ENCODE measurements around the gene THRAP3.
"Not testable (repeated sequence)": the region's sequence is repeated elsewhere in the genome, so short reads cannot be mapped to it uniquely, and the experiment has no call there.

Gene THRAP3, protein sequence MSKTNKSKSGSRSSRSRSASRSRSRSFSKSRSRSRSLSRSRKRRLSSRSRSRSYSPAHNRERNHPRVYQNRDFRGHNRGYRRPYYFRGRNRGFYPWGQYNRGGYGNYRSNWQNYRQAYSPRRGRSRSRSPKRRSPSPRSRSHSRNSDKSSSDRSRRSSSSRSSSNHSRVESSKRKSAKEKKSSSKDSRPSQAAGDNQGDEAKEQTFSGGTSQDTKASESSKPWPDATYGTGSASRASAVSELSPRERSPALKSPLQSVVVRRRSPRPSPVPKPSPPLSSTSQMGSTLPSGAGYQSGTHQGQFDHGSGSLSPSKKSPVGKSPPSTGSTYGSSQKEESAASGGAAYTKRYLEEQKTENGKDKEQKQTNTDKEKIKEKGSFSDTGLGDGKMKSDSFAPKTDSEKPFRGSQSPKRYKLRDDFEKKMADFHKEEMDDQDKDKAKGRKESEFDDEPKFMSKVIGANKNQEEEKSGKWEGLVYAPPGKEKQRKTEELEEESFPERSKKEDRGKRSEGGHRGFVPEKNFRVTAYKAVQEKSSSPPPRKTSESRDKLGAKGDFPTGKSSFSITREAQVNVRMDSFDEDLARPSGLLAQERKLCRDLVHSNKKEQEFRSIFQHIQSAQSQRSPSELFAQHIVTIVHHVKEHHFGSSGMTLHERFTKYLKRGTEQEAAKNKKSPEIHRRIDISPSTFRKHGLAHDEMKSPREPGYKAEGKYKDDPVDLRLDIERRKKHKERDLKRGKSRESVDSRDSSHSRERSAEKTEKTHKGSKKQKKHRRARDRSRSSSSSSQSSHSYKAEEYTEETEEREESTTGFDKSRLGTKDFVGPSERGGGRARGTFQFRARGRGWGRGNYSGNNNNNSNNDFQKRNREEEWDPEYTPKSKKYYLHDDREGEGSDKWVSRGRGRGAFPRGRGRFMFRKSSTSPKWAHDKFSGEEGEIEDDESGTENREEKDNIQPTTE

GRCh38 chr1:36223996-36224536, at the start of gene THRAP3:
Gene THRAP3, plus strand, starts transcription at chr1:36224443. Its CDS starts 58,121 bp downstream, at chr1:36282564.
- peak; percentile 100 for DNase-seq

DNA sequence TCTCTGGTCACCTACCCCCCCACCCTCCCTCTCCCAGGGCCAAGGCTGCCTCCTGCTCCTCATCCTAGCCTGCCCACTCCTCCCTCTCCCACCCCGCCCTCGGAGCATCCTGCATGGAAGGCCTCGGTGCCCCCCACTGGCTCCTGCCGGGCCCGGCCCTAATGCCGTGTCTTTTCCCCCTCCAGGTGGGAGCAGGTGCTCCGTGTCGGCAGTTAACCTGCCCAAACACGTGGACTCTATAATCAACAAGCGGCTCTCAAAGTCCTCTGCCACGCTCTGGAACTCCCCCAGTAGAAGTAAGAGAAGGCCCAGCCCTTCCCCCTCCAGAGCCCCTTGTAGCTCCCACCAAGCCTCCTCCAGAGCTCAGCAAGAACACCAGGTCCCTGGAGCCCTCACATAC, 49.5 kb upstream of the THRAP3 start:
- no peak for DNase-seq

GRCh38 chr1:36175137-36176095, 48.8 kb upstream of the THRAP3 start:
- peak; percentile 54 for DNase-seq

- DNase-seq: no peak
Observed at GRCh38 chr1:36176106-36176949, 47.9 kb upstream of the THRAP3 start.

DNA sequence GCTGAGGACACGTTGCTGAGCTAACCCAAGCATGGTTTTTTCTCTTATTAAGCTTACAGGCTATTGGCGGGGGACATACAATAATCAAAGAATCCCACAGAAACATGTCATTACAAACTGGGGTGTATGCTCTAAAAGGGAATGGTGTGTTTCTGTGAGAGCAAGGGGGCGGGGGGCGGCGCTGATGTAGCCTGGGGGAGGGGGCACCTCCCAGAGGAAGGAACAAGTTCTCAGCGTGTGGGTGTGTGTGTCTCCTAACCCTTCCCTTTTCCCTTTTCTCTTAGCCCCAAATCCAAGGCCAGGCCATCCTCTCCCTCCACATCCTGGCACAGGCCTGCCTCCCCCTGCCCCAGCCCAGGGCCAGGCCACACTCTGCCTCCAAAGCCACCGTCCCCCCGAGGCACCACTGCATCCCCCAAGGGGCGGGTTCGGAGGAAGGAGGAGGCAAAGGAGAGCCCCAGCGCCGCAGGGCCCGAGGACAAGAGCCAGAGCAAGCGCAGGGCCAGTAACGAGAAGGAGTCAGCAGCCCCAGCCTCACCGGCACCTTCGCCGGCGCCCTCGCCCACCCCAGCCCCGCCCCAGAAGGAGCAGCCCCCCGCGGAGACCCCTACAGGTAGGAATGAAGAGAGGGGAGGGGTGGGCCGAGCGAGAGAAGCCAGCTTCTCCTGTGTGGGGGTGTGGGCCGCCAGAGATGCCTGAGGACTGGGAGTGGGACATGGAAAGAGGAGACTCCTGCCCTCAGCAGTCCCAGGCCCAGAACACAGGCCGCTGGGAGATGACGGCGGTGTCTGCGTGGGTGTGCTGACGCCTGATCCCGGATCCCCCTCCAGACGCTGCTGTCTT, 46.4 kb upstream of the THRAP3 start:
- no peak for DNase-seq

DNA sequence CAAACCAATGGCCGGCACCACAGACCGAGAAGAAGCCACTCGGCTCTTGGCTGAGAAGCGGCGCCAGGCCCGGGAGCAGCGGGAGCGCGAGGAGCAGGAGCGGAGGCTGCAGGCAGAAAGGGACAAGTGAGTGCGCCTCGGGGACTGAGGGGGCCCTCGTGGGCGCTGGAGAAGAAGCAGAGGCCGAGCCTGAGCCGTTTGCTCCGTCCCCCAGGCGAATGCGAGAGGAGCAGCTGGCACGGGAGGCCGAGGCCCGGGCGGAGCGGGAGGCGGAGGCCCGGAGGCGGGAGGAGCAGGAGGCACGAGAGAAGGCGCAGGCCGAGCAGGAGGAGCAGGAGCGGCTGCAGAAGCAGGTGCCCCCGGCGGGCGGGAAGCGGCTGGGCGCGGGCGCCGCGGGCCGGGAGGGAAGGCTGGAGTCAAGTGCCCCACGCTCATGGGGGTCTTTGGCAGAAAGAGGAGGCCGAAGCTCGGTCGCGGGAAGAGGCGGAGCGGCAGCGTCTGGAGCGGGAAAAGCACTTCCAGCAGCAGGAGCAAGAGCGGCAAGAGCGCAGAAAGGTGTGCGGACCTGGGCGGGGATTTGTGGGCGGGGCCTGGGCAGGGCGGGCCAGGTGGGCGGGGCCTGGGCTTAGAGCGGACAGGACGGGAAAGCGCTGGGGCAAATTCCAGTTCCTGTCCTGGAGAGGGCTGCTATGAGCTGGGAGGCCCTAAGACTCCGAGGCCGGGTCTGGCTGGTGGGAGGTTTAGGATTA, 45.6 kb upstream of the THRAP3 start:
- DNase-seq: no peak

DNA sequence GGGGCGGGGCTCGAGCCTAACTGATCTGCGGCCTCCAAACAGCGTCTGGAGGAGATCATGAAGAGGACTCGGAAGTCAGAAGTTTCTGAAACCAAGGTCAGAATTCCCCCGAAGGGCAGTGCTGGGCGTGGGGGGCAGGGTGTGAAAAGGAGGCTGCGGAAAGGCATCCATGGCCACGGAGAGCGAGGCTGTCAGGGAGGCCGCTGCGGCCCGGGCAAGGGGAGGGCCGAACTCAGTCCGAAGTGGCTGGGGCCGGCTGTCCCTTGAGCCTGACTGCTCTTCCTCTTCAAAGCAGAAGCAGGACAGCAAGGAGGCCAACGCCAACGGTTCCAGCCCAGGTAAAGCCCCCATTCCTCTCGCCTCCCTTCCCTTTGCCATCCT, 45.0 kb upstream of the THRAP3 start:
- DNase-seq: no peak

DNA sequence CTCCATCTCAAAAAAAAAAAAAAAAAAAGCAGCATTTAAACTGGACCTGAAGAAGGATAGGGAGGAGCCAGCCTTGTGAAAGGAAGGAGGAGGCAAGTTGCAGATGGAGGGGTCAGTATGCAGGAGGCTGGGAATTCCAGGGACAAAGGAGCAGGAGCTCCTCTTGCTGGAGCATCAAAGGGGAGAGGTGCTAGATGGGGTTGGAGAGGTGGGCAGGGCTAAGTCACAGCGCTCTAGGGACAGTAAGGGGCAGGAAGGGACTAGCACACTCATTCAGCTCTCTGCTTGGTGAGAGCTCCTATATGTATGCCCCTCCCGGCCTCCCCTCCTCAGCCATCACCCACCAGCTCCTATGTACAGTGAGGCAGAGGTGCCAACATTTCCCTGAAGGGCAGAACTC, 41.5 kb upstream of the THRAP3 start:
- DNase-seq: no peak

GRCh38 chr1:36183309-36183856, 40.9 kb upstream of the THRAP3 start:
- DNase-seq: no peak

- peak; percentile 89 for DNase-seq
Observed at GRCh38 chr1:36187800-36188593, 36.2 kb upstream of the THRAP3 start.

DNA sequence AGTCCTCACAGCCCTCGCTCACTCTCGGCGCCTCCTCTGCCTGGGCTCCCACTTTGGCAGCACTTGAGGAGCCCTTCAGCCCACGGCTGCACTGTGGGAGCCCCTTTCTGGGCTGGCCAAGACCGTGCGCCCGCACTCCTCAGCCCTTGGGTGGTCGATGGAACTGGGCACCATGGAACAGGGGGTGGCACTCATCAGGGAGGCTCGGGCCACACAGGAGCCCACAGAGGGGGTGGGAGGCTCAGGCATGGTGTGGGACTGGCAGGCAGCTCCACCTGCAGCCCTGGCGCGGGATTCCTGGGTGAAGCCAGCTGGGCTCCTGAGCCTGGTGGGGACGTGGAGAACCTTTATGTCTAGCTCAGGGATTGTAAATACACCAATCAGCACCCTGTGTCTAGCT, 27.4 kb upstream of the THRAP3 start:
- DNase-seq: not testable (repeated sequence)

DNA sequence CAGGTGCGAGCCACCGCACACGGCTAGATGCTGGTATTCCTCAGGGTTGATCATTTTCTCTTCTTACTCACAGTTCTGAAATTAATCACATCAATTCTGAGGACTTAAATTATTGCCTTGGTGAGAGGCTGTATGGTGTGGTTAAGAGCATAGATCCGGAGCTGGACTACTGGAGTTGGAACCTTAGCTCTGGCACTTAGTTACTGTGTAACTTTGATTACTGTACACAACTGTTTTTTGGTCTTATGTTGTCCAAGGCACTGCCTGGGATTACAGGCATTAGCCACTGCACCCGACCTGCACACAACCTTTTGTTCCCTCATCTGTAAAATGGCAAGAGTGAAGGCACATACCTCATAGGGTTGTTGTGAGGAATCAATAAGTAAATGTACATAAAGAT, 25.6 kb upstream of the THRAP3 start:
- DNase-seq: no peak

DNA sequence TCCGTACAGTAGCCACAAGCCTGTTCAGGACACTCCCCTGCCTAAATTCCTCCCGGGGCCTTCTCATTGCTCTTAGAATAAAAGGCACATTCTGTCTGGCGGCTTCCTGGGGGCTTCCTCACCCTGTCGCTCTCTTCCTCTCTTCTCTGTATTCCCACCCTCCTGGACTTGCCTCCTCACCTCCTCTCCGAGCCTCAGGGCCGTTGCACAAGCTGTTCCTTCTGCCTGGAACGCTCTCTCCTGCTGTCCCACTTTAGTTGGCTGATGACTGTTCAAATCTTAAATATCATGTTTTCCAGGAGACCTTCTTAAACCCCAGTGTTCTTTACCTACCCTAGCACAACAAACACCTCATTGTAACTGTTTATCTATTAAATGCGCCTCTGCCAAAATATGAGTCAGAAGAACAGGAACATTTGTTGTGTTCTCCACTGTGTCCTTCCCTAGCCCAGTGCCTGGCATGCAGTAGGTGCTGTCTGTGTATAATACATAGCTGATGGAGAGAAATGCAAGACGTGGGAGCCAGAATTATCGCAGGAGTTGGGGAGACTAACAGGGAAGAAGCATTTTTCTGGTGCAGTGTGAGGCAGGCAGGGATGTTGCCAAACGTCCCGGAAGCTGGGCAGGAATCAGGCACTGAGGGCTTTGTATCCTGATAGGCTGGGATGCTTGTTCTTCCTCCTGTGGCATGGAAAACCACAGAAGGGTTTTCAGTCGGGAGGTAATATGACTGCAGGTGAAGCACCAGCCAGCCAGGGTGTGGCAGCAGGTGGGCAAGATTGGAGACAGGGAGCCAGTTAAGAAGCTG, 24.1 kb upstream of the THRAP3 start:
- DNase-seq: no peak

DNA sequence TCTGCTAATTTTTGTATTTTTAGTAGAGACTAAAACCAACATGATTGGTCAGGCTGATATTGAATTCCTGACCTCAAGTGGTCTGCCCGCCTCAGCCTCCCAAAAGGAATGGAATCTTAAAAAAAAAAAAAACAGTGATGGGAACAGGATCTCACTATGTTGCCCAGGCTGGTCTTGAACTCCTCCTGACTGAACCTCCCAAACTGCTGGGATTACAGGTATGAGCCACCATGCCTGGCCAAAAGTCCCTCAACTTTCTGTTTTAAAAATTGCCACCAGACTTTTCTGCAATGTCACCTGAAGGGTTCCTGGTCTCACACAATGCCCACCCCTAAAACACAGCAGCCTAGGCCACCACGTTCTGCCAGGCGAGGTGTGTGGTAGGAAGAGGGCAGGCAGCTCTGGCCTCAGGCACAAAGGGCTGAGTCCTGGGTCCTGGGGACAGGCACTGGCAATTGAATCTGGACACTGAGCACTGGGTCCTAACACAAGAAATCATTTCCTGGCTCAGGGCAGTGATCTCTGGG, 21.2 kb upstream of the THRAP3 start:
- no peak for DNase-seq

DNA sequence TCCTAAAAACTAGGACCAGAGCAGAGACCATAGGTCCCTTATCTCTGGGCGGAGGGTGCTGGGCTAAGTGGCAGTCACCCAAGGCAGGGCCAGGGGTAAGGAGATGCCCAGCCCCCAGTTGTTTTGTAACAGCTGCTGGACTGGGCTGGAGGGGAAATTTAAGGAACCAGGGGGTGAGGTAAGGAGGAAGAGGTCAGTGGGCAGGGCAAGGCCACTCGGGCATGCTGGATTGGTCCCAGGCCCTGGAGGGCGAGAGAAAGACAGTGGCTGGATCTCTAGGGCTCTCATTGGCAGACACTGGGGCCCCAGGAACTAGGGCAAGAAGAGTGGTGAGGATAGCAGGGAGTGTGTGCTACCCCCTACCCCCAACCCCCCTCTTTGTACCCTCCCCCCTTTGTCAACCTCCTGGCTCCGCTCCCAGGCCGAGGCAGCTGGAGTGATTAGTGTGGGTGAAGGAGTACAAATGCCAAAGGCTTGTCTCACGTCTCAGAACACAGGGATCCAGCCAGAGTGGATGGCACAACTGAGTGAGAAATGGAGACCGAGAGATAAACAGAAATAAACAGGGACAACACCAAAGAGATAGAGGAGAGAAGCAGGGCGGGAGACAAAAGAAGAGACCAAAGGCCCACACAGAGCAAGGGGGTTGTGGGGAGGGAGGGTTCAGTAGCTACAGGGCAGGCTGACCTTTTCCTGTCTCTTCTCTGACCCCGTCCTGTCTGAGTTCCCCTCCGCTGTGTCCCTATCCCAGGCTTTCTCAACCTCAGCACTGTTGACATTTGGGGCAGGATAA, 20.5 kb upstream of the THRAP3 start:
- DNase-seq: peak; percentile 76

GRCh38 chr1:36204347-36204909, 19.8 kb upstream of the THRAP3 start:
- peak; percentile 47 for DNase-seq
